ENCODE measurements around the gene ATPAF1.
A peak's percentile ranks its signal among the peaks of the same experiment; 100 is the strongest.

The ATPAF1 gene

GRCh38 chr1:46622344-46622743 lies 45.8 kb downstream of the ATPAF1 start:
- H3K4me3 ChIP-seq (ENCODE audit: low read depth, low read length) = no peak overlapping the region
- no peak for DNase-seq (ENCODE audit: low read depth)
- TF ChIP-seq CTCF (IDR thresholded peaks at IDR 0.05; ENCODE audit: low read depth, low read length, missing control alignments) = peak; percentile 54

GRCh38 chr1:46621930-46622329 lies 46.2 kb downstream of the ATPAF1 start:
- no peak for DNase-seq (ENCODE audit: low read depth)
- H3K4me3 ChIP-seq (ENCODE audit: low read depth, low read length) = no peak overlapping the region
- no peak for TF ChIP-seq CTCF (IDR thresholded peaks at IDR 0.05; ENCODE audit: low read depth, low read length, missing control alignments)

- no peak for TF ChIP-seq CTCF (IDR thresholded peaks at IDR 0.05; ENCODE audit: low read depth, low read length, missing control alignments)
- no peak for DNase-seq (ENCODE audit: low read depth)
Measured at GRCh38 chr1:46619656-46620258, 48.4 kb downstream of the ATPAF1 start.

GRCh38 chr1:46618754-46619415 lies 49.3 kb downstream of the ATPAF1 start:
- H3K4me3 ChIP-seq (ENCODE audit: low read depth, low read length) = no peak overlapping the region
- no peak for TF ChIP-seq CTCF (IDR thresholded peaks at IDR 0.05; ENCODE audit: low read depth, low read length, missing control alignments)

More at GRCh38 chr1:46619656-46620258, 48.4 kb downstream of the ATPAF1 start:
- no peak overlapping the region for H3K4me3 ChIP-seq (ENCODE audit: low read depth, low read length)

GRCh38 chr1:46617833-46618232 lies 50.3 kb downstream of the ATPAF1 start:
- no peak for DNase-seq (ENCODE audit: low read depth)
- TF ChIP-seq CTCF (IDR thresholded peaks at IDR 0.05; ENCODE audit: low read depth, low read length, missing control alignments) = no peak
- H3K4me3 ChIP-seq (ENCODE audit: low read depth, low read length) = no peak overlapping the region

More at GRCh38 chr1:46618754-46619415, 49.3 kb downstream of the ATPAF1 start:
- DNase-seq (ENCODE audit: low read depth) = no peak

- H3K4me3 ChIP-seq (ENCODE audit: low read depth, low read length) = peak overlapping the region; percentile 69
- DNase-seq (ENCODE audit: low read depth) = no peak
- TF ChIP-seq CTCF (IDR thresholded peaks at IDR 0.05; ENCODE audit: low read depth, low read length, missing control alignments) = no peak
Measured at GRCh38 chr1:46617108-46617800, 50.9 kb downstream of the ATPAF1 start.
